NOMO-1 treated with DMSO at 0.1 percent for 48 hours (cell line): ENCODE results near the gene OTUD5.

Experiments
- DNase-seq: peaks from one replicate; lab custom pipeline; 2025; ENCODE audit not compliant: unreplicated experiment; lab: John Stamatoyannopoulos, UW

Gene OTUD5

DNA sequence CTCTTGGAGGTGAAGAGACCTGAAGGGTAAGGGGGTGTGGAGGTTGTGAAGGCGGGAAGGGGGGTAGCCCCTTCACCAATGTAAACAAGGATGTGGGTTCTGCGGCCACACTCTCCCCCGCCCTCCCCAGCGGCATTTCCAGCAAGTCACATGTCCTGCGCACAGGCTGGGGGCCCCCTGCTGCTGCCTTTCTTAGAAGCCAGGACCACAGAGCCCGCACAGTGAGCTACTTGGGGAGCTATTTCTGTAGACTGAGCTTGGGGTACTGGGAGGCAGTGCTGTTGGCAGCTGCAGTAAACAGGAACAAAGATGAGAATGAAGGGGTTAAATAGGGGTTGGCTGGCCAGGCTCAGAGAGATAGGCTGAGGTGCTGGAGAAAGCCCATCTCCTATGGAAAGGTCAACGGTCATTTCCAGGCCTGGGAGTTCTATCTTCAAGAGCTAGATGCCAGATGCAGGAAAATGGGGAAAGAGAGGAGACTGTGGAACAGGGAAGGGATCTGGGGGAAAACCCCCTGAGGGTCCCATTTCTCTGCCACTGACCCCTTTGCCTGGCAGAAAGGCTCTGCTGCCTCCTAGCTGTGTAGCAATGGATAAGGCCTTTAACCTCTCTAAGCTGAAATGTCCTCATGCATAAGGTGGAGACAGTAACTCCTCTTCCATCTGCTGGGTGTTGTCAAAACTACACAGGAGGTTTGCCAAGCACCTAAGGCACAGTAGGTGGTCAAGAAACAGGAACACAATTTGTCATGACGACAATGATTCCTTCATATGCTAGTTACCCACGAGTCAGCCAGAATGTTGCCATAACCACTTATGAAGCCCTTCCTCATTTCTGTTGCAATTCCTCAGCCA lies 20.1 kb downstream of the OTUD5 start:
- DNase-seq, result peak; percentile 87

DNA sequence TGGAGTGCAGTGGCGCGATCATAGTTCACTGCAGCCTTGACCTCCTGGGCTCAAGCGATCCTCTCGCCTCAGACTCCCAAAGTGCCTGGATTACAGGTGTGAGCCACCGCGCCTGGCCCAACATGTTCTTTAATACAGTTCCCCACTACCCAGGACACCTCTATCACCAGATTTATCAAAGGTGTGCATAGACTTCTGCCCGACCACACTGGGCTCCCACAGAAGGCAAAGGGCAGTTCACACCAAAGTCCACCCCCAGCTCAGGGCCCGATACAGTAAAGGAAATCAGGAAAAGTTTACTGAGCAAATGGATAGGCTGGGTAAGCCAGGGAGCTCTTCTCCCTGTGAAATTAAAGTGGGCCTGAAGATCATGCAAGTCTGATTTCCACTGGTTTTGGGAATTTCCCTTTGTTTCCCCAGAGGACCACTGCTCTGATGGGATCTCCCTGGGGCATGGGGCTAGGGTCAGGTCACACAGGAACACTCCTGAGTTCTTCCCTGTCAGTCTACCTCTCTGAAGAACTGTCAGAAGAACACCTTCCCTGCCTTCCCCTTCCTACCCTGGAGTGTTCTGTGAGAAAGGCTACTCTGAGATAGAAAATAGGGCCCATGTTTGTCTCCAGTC lies 20.9 kb downstream of the OTUD5 start:
- no peak for DNase-seq

DNA sequence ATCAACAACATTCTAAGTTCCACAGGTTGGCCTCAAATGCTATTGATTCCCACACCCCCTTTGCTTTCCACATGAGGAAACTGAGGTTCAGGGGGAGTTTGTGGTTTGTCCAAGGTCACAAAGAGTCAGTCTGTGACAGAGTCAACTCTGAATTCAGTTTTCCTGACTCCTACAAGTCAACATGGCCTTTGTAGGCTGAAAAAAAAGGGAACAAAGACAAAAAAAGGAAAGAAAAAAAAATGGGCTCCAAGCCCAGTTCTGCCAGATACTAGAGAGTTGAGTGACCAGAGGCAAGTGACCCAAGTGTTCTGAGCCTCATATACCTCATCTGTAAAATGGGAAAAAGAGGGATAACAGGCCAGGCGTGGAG lies 22.1 kb downstream of the OTUD5 start:
- no peak for DNase-seq

DNA sequence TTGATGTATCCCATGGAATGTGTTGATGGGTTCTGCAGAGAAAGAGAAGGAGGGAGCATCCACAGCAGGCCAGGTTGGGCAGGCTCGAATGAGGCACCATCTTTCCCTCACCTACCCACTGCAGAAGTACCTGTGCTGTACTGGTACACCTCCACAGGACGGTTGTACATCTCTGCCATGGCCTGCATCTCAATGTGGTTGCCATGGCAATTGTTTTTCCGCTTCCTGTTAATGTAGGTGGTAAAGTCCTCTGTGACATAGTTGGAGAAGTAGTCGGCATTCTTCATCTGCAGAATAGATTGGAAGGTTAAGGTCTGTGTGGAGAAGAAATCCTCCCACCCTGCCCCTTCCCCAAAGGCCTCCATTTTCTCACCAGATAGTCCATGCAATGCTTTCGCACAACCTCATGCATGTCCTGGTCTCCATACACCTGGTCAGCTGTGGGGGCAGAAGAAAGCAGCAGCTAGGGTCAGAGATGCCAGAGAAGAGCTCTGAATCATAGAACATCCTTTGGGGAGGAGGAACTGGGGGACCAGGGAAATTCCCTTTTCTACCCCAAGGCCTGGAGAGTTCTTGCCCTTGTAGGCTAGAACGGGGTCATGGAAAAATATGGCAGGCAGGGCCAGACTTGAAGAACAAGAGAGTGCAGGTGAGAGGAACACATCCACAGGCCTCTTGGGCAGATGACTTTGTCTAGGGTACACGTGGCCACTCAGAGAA lies 22.7 kb downstream of the OTUD5 start:
- DNase-seq, result no peak

DNA sequence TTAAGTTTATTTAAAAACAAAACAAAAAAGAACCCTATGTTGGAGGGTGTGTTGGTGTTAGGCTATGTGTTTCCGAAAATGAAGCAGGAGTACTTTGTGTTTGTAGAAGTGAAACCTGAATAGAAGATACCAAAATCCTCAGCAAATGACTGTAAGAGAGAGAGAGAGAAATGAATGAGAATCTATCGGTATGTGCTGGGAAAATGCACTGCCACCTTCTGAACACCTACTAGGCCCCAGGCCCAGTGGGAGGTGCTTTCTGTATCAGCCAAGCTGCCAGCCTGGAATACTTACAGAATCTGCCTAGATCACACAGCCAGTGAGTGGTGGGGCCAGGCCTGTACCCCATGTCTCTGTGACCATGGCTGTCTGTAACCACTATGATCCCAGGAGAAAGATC lies 23.6 kb downstream of the OTUD5 start:
- no peak for DNase-seq

DNA sequence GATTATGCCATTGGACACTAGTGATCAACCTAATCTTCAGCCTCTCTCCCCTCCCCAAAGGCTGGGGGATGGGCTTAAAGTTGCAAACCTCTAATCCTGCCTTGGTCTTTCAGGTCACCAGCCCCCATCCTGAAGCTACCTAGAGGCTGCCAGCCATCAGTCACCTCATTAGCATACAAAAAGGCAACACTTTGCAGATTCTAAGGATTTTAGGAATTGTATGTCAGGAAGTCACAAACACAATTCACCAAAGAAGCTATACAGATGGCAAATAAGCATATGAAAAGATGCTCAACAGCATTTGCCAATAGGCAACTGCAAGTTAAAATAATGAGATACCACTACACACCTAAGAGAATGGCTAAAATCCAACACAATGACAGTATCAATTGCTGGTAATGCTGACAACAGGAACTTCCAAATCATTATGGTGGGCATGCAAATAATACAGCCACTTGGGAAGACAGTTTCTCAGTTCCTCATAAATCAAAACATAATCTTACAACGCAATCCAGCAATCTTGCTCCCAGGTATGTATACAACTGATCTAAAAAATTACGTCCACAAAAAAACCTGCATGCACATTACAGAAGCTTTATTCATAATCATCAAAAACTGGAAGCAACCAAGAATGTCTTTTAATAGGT lies 29.5 kb downstream of the OTUD5 start:
- no peak for DNase-seq

DNA sequence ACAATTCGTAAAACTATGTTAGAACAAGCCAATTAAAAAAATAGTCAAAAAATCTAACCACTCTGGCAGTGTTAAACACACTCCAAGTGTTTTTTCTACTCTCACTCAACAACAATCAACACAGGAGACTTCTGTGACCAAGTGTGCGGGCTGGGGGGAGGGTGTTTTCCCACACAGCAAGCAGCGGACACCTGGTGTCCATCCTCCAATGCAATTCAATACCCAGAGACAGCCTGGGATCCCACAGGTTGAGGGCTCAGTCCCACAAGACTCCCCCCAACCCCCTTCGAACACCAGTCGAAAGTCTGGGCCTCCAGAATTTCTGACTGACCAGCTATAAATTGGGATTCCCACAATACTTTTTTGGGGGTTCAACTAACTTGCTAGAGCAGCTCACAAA lies 30.3 kb downstream of the OTUD5 start:
- DNase-seq, result no peak

DNA sequence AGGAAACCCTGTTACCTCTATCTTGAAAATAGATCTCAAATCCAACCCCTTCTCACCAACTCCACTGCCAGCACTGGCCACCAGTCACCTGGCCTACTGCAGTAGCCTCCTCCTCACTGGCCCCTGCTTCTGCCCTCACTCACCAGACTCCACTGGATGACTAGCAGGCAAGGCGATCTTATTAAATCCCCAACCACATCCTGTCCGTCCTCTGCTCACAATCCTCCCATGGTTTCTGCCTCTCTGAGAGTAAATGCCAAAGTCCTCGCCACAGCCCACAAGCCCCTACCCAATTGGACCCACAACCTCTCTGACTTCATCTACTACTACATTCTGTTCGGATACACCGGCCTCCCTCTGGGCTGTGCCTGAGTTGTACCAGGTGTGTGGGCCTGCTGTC lies 33.1 kb downstream of the OTUD5 start:
- no peak for DNase-seq

DNA sequence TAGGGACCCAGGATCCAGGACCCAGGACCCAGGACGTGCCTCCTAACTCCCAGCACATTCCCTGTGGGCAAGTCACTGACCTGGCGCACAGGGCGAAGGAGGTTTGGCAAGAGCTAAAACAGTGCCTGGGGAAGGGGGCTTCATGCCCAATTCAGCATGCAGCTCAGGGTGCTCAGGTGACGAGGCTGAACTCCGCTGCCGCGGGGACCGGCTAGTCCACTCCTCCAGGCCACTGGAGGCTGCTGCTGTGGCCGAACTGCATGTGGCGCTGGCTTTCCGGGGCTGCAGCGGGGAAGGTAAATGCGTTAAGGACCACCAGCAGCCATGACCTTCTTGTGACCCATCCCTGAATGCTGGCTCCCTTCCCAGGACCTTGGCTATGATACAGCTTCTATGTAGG lies 33.6 kb downstream of the OTUD5 start:
- no peak for DNase-seq

DNA sequence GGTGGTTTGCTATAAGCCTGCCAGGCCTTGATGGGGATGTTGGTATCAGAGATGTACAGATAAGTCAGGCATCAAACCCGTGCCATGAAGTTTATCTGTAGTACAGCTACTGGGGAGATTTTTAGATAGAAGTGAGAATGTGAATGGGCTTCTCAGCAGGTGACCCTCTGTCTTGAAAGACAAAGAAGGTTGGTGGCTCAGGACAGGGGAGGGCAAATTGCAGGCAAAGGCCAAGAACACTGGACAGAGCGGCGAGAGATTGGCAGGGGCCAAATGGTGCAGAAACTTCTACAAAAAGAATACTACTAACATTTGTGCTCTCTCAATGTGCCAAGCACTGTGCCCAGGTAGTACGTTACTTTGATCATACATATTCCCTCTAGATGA lies 36.7 kb downstream of the OTUD5 start:
- no peak for DNase-seq

DNA sequence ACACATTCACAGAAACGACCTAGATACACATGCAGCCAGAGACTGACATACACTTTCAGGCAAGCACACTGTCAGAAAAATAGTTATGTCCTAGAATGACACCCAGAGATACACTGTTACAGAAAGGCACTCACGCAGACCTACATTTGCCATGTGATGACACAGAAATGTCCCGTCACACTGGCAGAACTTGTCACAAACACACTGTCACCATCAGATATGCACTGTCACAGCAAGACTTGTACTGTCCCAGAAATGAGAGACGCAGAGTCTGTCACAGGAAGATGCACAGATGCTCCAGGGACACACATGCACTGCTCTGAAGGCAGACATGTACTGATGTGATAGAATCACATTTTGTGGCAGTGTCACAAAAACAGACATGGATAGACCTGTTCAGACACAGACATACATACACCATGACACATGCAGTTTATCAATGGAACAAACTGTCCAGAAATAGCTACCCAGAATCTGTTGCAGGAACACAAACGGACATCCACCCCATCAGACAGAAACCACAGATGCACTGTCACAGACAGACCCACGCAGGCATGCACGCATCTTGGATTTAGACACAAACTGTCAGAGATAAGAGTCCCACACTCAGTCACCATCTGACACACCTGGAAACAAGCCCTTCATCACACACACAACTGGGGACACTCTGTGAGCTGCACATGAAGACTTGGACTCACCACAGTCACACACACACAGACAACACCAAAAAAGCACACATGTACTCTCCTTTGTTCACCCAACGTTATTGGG lies 37.3 kb downstream of the OTUD5 start:
- DNase-seq, result no peak

DNA sequence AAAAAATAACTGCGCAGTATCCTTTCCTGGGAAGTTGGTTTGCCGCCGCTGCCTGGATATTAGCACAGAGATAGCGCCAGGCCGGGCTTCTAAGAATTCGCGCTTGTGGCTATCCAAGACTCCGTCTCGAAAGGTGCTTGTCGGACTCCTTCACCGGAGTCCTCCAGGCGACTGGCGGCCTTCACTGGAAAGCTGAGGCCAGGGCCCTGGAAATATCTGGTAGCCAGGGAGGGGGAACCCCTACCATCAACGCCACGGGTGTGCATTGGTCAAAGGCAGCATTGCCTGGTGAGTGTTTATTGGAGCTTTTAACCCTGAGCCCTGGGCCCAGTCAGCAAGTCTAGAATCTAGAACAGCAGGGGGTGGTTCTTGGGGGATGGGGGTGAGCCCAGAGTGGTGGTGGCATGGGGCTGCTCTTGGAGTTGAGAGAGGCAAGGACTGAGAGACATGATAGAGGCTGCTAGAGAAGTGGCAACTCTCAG lies 38.0 kb downstream of the OTUD5 start:
- DNase-seq, result no peak

DNA sequence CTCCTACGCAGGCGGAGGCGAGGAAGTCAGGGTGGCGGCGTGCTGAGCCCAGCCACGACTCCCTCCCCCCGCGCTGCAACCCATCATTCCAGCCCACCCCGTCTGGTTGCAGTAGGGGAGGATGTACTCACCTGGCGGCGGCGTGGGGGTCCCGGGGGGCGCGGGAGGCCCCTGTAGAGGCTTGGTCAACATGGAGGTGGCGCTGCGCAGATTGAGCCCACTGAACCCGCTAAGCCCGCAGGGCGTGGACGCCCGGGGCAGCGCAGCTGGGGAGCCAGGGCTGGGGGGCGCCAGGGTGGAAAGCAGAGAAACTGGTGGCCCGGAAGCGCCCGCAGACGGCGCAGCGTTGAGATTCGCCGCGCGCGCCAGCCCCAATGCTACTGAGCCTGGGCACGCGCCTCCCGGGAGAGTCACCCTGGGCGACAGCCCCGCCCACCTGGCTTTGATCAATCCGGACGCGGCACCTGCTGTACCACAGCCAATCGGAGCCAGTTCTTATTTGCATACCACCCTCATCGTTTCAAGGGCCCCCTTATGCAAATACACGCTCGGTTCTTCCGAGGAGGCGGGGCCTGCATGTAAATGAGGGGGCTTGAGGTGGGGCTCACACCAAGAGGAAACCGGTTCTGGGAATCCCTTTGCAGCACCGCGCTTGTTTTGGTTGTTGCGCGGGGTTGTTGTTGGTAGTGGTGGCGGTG lies 38.6 kb downstream of the OTUD5 start, which contains the start of gene PIM2:
Gene PIM2, minus strand, starts transcription at position 382 of the 698 bp plus-strand sequence. Its CDS starts 190 bp downstream, at position 192.
- DNase-seq, result peak; percentile 93

DNA sequence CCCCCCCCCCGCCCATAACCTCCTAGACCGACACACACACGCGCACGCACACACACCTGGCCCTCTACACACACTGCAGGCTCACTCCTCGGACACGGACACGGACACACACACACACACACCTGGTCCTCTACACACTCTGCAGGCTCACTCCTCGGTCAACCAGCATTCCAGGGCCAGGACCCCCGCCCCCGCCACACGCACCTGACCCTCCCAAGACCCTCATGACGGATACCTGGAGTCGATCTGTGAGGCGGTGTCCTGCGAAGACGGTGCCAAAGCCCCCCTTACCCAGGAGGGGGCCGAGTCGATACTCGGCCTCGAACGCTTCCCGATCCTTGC lies 39.1 kb downstream of the OTUD5 start:
- DNase-seq, result no peak

DNA sequence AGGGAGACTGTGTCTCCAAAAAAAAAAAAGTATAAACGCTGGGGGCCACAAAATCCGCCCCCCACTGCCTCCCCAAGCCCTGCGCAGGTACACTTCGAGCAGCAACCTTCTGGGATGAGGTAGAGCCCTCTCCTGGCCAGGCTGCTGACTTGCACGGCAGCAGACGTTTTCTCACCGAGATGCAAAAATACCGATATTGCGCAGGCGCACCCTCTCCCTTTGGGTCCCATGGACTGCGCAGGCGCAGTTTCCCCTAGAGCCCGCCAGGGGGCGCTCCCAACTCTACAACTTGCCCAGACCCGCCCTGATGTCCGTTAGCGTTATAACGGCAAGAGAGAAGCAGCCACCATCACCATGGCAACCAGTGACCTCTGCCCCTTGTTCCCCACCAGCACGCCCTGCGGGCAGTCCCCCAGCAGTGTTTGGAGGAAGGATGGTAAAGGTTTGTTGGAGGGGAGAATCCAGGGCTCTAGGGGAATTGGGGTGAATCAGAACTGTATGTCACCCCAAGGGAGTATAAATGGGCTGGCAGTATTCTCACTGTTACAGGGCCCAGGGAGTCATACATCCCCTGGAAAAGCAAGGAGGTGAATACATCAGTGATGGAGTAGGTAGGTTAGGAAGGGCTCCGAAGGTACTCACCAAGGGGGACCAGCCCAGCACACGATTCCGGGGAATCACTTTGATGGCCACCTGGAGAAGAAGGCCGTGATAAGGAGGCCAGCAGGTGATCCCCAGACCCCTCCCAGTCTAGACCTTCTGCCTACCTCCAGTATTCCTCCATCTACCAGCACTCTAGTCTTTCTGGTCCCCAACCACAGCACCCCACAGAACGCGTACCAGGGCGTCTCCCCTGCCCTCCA lies 40.0 kb downstream of the OTUD5 start:
- DNase-seq, result peak; percentile 88

DNA sequence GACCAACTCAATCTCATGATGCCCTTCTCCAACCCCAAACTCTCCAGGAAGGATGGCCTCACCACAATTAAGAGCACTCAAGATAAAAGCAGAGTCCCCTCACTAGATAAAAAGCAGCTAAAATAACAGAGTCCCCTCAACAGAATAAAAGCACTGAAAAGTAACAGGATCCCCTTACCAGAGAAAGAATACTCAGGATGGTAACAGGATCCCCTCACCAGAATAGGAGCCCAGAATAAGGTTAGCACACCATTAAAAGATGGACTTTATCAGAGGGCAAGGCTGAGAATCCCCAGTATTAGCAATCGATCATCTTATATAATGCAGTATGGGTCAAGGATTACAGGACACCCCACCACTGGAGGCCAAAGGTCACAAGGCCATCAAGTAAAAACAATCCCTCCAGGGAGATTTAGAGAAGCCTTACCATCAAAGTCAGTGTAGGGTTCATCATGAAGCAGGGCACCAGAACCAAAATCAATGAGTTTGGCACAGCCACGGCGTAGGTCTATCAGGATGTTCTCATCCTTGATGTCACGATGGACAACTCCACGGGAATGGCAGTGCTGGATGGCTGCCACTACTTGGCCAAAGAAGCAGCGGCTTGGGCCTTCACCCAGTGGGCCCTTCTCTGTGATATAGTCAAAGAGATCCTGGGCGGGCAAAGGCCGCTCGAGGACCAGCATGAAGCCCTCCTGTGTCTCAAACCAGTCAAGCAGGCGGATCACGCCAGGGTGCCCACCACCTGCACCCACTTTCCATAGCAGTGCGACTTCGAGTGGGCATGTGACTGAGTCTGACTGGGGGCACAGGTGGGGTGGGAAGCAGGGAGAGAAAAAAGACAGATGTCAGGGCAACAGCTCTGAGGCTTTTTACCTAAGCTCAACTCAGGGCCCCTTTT lies 42.6 kb downstream of the OTUD5 start:
- no peak for DNase-seq

DNA sequence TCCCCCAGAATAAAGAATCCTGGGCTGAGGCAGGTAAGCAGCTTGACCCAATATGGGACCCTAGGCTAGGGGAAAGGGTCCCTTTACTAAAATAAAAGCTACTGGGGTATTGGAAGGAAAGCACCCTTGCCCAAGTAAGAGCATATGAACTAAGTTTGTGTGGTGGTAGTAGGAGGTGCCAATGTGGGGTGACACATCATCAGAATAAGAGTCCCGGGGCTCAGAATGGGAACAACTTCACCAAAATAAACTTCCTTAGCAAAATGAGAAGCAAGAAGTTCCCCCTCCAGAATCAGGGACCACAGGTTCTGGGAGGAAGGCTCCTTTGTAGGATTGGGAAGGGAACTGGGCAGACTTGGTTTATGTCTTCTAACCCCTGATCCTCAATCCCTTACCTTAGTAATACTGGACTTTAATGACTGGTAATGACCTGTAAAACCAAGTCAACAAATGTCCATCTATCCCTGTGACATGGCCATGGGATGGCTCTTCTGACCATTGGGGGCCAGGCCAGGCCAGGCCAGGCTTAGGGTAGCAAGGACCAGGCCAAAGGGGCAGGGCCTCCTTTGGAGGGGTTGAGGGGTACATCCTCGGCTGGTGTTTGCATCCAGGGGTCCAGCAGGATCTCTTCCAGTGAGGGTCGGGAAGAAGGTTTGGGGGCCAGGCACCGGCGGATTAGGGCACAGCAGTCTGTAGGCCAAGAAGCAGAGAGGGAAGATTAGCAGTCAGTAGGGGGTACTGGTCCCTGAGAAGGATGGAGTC lies 43.6 kb downstream of the OTUD5 start:
- DNase-seq, result no peak
